GM12873 (cell line): ENCODE data around the gene CIDEB.

ENCODE experiments used
- CTCF ChIP-seq: IDR thresholded peaks from 2 replicates; pipeline ENCODE4 v1.5.1; 2012; ENCODE audit warnings: low read depth, mild to moderate bottlenecking, moderate library complexity, low read length, control low read depth; ENCODE audit not compliant: insufficient read depth; ENCODE audit errors: missing control alignments

The CIDEB gene

GRCh38 chr14:24323341-24323740 is 15.6 kb upstream of the CIDEB start:
- no peak for TF ChIP-seq CTCF

DNA sequence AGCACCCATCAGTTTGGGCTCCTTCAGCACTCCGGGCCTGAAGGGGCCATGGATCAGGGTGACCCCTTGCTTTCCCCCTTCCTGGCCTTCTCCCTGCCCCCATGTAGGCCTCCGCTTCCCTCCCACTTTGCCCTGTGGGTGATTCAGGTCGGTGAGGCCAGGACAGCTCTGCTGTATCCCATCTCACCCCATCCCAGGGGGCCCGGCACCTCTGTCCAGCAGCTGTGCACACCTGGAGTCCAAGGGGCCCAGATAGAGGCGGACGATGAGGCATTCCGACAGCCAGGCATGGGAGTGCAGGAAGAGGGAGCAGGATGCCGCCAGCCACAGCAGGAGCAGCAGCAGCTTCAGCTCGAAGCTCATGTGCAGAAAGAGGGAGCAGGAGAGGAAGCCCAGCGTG is 14.9 kb upstream of the CIDEB start:
- no peak for TF ChIP-seq CTCF

GRCh38 chr14:24321212-24321975 is 13.6 kb upstream of the CIDEB start:
- TF ChIP-seq CTCF = no peak

DNA sequence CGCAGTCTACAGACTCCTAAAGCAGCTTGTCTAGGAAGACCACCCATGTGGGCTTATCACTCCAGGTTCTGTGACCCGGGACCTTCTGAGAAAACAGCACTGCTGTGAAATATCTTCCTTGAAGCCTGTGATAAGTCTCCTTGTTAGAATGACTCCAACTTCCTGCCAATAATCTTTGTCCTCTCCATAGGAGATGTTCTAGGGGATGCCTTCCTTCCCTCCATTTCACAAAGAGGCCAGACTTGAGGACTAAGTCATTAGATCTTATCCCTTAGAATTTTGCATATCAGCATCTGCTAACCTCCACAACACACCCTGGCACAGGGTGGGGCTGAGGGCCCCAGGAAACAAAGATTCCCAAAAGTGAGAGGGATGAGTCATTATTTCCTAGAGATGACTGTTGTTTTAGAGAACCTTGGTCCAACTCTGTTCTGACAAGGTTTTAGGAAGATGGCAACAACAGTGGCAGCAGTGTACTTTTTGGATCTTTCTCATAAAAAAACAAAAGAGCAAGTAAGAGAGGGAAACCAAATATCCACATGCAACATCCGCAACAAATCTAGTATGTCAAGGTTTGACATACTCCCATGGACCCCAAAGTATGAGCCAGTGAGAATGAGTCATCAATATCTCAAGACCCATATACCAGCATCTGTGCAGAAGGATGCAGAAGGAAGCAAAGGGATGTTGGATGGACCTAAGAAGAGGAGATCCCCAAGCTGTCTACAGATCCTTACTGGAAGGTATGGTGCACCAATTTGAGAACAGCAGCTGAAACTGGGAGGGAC is 9.6 kb upstream of the CIDEB start:
- no peak for TF ChIP-seq CTCF

GRCh38 chr14:24316597-24316950 is 8.8 kb upstream of the CIDEB start:
- no peak for TF ChIP-seq CTCF

- TF ChIP-seq CTCF = no peak
Observed at GRCh38 chr14:24315807-24316596, 8.2 kb upstream of the CIDEB start.
